Brain microvascular endothelial cell (primary cell): ENCODE results near the gene DNAJC21.

Experiments used
- DNase-seq: peaks from one replicate; pipeline ENCODE4 v3.0.0-alpha.2; 2020
- H3K27ac ChIP-seq: fragments of 250-450 bp; sonication (Bioruptor Pico); 2 replicates; pipeline ENCODE4 v1.5.1; 2020; ENCODE audit warnings: mild to moderate bottlenecking, moderate library complexity
- H3K27me3 ChIP-seq: fragments of 250-450 bp; sonication (Bioruptor Pico); replicated peaks from 2 replicates; pipeline ENCODE4 v1.5.1; 2020; ENCODE audit warnings: mild to moderate bottlenecking
- H3K36me3 ChIP-seq: fragments of 250-450 bp; sonication (Bioruptor Pico); replicated peaks from 2 replicates; pipeline ENCODE4 v1.5.1; 2020; ENCODE audit warnings: mild to moderate bottlenecking
- H3K4me3 ChIP-seq: 2 replicates; pipeline ENCODE4 v1.5.1; 2011; ENCODE audit warnings: low read depth, mild to moderate bottlenecking, control low read depth, low read length, moderate library complexity
- CTCF ChIP-seq: IDR thresholded peaks from 2 replicates; pipeline ENCODE4 v1.5.1; 2011; ENCODE audit warnings: low read depth, mild to moderate bottlenecking, moderate library complexity, low read length, control low read depth, inconsistent platforms; ENCODE audit errors: missing control alignments
- in situ Hi-C: cut with HindIII; loops from 2 replicates; pipeline ENCODE4 v1.10.0; 2017; ENCODE audit warnings: low sequenced_read_pairs, low pct_ligation_motif_present

The DNAJC21 gene

DNA sequence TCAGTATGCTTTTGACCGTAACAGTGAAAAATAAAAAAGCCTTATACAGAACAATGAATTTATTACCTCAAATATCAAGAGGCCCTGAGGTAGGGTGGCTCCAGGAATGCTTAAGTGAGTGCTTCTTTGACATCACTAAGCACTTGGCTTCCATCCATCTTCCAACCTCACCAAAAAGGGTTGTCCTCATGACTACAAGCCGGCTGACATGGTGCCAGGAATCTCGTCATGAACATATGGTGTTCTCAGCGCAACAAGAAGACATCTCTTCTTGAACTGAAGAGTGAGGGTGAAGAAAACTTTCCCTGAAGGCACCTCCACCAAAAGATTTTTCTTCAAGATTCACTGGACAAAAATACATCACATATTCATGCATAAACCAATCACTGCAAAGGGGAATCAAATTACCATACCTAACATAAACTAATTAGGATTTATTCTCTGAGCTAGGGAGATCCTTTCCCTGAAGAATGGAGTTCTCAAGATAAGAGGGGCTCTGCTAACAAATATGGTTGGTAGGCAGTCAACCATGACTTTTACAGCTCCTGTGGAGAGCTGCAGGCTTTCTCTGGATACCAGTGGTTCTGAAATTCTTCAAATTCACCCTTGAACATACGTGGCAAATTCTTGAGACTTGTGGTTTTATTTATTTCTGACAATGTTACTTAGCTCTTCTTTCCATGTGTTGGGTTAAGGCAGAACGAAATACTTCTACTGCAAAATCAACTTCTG, 68.9 kb downstream of the DNAJC21 start:
- Histone ChIP-seq H3K27me3 (peaks cover 2% of the 10 kb centered on the region), H3K36me3 (no peaks in the 10 kb centered on the region), H3K27ac (no peak overlapping the region), H3K4me3 (no peak overlapping the region)
- no peak for DNase-seq
- in situ Hi-C loops = no loop called here
- TF ChIP-seq CTCF = no peak

- no peak for DNase-seq
- Histone ChIP-seq H3K36me3 (no peaks in the 10 kb centered on the region), H3K27me3 (no peaks in the 10 kb centered on the region), H3K27ac (no peak overlapping the region), H3K4me3 (no peak overlapping the region)
- in situ Hi-C loops = no loop called here
- no peak for TF ChIP-seq CTCF
Observed at GRCh38 chr5:35001842-35002241, 72.5 kb downstream of the DNAJC21 start.

GRCh38 chr5:35002459-35002858, 73.1 kb downstream of the DNAJC21 start:
- no peaks in the 10 kb centered on the region for H3K27me3 ChIP-seq
- H3K36me3 ChIP-seq = no peaks in the 10 kb centered on the region
- in situ Hi-C loops = no loop called here
- H3K4me3 ChIP-seq = no peak overlapping the region
- H3K27ac ChIP-seq = no peak overlapping the region
- DNase-seq = no peak
- no peak for TF ChIP-seq CTCF

GRCh38 chr5:35003018-35003957, 73.9 kb downstream of the DNAJC21 start:
- no peaks in the 10 kb centered on the region for H3K36me3 ChIP-seq
- DNase-seq = peak; percentile 31
- no peak overlapping the region for H3K4me3 ChIP-seq
- peak; percentile 96 for TF ChIP-seq CTCF
- in situ Hi-C loops = no loop called here
- H3K27me3 ChIP-seq = no peaks in the 10 kb centered on the region
- no peak overlapping the region for H3K27ac ChIP-seq

DNA sequence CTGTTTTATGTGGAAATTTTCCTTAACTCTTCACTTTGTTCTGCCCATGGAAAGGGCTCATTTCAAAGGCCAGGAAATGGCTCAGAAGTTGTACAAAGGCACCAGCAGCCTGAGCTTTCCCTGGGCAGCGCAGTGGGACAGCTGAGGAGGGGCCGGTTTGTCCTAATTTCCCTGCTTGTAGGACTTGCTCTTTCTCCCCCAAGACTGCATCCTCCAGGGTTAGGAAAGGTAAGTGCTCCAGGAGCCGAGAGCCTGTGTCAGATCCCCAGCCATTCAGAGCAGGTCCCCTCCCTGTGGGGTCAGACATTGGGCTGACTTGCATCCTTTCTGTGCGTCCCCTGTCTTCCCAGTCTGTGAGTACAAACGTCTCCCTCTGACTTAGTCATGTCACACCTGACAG, 74.8 kb downstream of the DNAJC21 start:
- no peak overlapping the region for H3K27ac ChIP-seq
- H3K27me3 ChIP-seq = no peaks in the 10 kb centered on the region
- no peak overlapping the region for H3K4me3 ChIP-seq
- no peak for TF ChIP-seq CTCF
- no peaks in the 10 kb centered on the region for H3K36me3 ChIP-seq
- in situ Hi-C loops = no loop called here
- no peak for DNase-seq
